GM23338 (cell line): ENCODE results near the gene CTU2. TPM values are rescaled to one million over a fixed set of nuclear protein-coding genes. Genes with fewer than 3 reads are reported as not detected.

Experiments used
- ATAC-seq: fragments of 200-7000 bp; cut with Tn5 transposase; 3 replicates; pipeline ENCODE4 v1.9.1; 2020
- DNase-seq: peaks from one replicate; pipeline ENCODE4 v3.0.0-alpha.2; 2015; ENCODE audit warnings: low spot score
- H2AFZ ChIP-seq: fragments of 200-600 bp; sonication (generic); 2 replicates; pipeline ENCODE4 v1.8.0; 2016; ENCODE audit warnings: antibody characterized with exemption, mild to moderate bottlenecking, moderate library complexity
- H3F3A ChIP-seq: fragments of 200-600 bp; sonication (generic); replicated peaks from 2 replicates; pipeline ENCODE4 v1.8.0; 2017; ENCODE audit warnings: antibody characterized with exemption, mixed run types, low read depth
- H3K27ac ChIP-seq: fragments of 200-600 bp; sonication (generic); 2 replicates; pipeline ENCODE4 v1.6.1; 2016; ENCODE audit warnings: low read depth
- H3K27me3 ChIP-seq: fragments of 200-600 bp; sonication (generic); 2 replicates; pipeline ENCODE4 v1.8.0; 2016; ENCODE audit warnings: mild to moderate bottlenecking, mixed run types, moderate library complexity; ENCODE audit not compliant: insufficient read depth
- H3K36me3 ChIP-seq: fragments of 200-600 bp; sonication (generic); 2 replicates; pipeline ENCODE4 v1.8.0; 2016; ENCODE audit warnings: mild to moderate bottlenecking; ENCODE audit not compliant: insufficient read depth
- H3K4me1 ChIP-seq: fragments of 200-600 bp; sonication (generic); 2 replicates; pipeline ENCODE4 v1.8.0; 2016; ENCODE audit warnings: mild to moderate bottlenecking, moderate library complexity; ENCODE audit not compliant: insufficient read depth
- H3K4me2 ChIP-seq: fragments of 200-600 bp; sonication (generic); 2 replicates; pipeline ENCODE4 v1.7.1; 2017; ENCODE audit warnings: mixed run types
- H3K4me3 ChIP-seq: fragments of 200-600 bp; sonication (generic); 2 replicates; pipeline ENCODE4 v1.6.1; 2016; ENCODE audit warnings: mixed run types
- H3K79me2 ChIP-seq: fragments of 200-600 bp; sonication (generic); replicated peaks from 2 replicates; pipeline ENCODE4 v1.8.0; 2017; ENCODE audit warnings: mild to moderate bottlenecking; ENCODE audit not compliant: insufficient read depth
- H3K9me2 ChIP-seq: fragments of 200-600 bp; sonication (generic); 2 replicates; pipeline ENCODE4 v1.8.0; 2017; ENCODE audit not compliant: insufficient read depth
- H4K20me1 ChIP-seq: fragments of 200-600 bp; sonication (generic); replicated peaks from 2 replicates; pipeline ENCODE4 v1.8.0; 2017; ENCODE audit warnings: mild to moderate bottlenecking; ENCODE audit not compliant: insufficient read depth
- H3K27ac Mint-ChIP-seq: 2 replicates; pipeline ENCODE4 v1.8.0; 2020; ENCODE audit warnings: inconsistent platforms, mild to moderate bottlenecking, moderate library complexity, mixed read lengths
- H3K27me3 Mint-ChIP-seq: 3 replicates; pipeline ENCODE4 v1.8.0; 2022; ENCODE audit warnings: low read depth, mild to moderate bottlenecking, moderate library complexity, mixed read lengths, inconsistent platforms; ENCODE audit not compliant: insufficient read depth, poor library complexity
- H3K36me3 Mint-ChIP-seq: 3 replicates; pipeline ENCODE4 v1.8.0; 2021; ENCODE audit warnings: low read depth, mild to moderate bottlenecking, inconsistent platforms, moderate library complexity, mixed read lengths
- H3K4me1 Mint-ChIP-seq: 3 replicates; pipeline ENCODE4 v1.8.0; 2020; ENCODE audit warnings: mild to moderate bottlenecking, inconsistent platforms, mixed read lengths
- H3K4me3 Mint-ChIP-seq: 3 replicates; pipeline ENCODE4 v1.8.0; 2021; ENCODE audit warnings: moderate library complexity, mild to moderate bottlenecking, inconsistent platforms, mixed read lengths
- H3K9me3 Mint-ChIP-seq: 3 replicates; pipeline ENCODE4 v1.8.0; 2020; ENCODE audit warnings: moderate library complexity, mild to moderate bottlenecking, inconsistent platforms, mixed read lengths
- CREB1 ChIP-seq: fragments of 250-450 bp; sonication (Bioruptor Pico); IDR thresholded peaks from 2 replicates; pipeline ENCODE4 v1.5.0; 2020; ENCODE audit warnings: low read depth, mild to moderate bottlenecking, moderate library complexity
- ETS1 ChIP-seq: IDR thresholded peaks from 2 replicates; pipeline ENCODE4 v1.6.1; 2016; ENCODE audit warnings: antibody characterized with exemption
- EZH2 ChIP-seq: fragments of 200-600 bp; sonication (generic); IDR thresholded peaks from one replicate; pipeline ENCODE4 v1.8.0; 2017; ENCODE audit warnings: antibody characterized with exemption, mild to moderate bottlenecking, low read depth; ENCODE audit not compliant: unreplicated experiment
- EZH2phosphoT487 ChIP-seq: fragments of 200-600 bp; sonication (generic); IDR thresholded peaks from one replicate; pipeline ENCODE4 v1.8.1; 2018; ENCODE audit warnings: antibody characterized with exemption; ENCODE audit not compliant: unreplicated experiment
- JUNB ChIP-seq: IDR thresholded peaks from one replicate; pipeline ENCODE4 v1.6.1; 2016; ENCODE audit warnings: antibody characterized with exemption; ENCODE audit not compliant: unreplicated experiment
- NANOG ChIP-seq: IDR thresholded peaks from 2 replicates; pipeline ENCODE4 v1.6.1; 2016; ENCODE audit warnings: antibody characterized with exemption, borderline replicate concordance
- POLR2AphosphoS5 ChIP-seq: IDR thresholded peaks from 2 replicates; pipeline ENCODE4 v1.6.1; 2016; ENCODE audit warnings: antibody characterized with exemption, low read depth
- STAT1 ChIP-seq: IDR thresholded peaks from one replicate; pipeline ENCODE4 v1.6.1; 2016; ENCODE audit warnings: antibody characterized with exemption; ENCODE audit not compliant: unreplicated experiment
- ZNF114 ChIP-seq: fragments of 250-450 bp; sonication (Bioruptor Pico); IDR thresholded peaks from 2 replicates; pipeline ENCODE4 v1.5.0; 2020; ENCODE audit warnings: mild to moderate bottlenecking, moderate library complexity
- ZNF331 ChIP-seq: fragments of 250-450 bp; sonication (Bioruptor Pico); IDR thresholded peaks from 2 replicates; pipeline ENCODE4 v1.5.0; 2020; ENCODE audit warnings: low read depth, mild to moderate bottlenecking, moderate library complexity
- polyA plus RNA-seq: library from polyadenylated mRNA; unstranded; fragments of >200 nt; fragmentation: Nextera tagmentation; extraction: Ambion mirVana; gene quantifications from 2 replicates; pipeline ENCODE4 v1.2.1, GENCODE V29; 2016
- total RNA-seq: library from RNA; depleted of rRNA; stranded (reverse); fragments of >200 nt; shearing (Covaris generic); gene quantifications from 2 replicates; pipeline ENCODE4 v1.2.3, GENCODE V29; 2014
- TF ChIP-seq, protein P1 (sequence below): IDR thresholded peaks from one replicate; pipeline ENCODE4 v1.6.1; 2018; ENCODE audit warnings: antibody characterized with exemption; ENCODE audit not compliant: unreplicated experiment
- TF ChIP-seq, protein P2 (sequence below), 2 experiments: fragments of 200-600 bp in 1 of 2; sonication (generic) in 1 of 2; conservative IDR thresholded peaks; 2 replicates each; pipeline versions ENCODE4 v1.5.1 to v1.6.1; 2016 to 2017; ENCODE audit warnings: antibody characterized with exemption in 2 of 2, low read depth in 2 of 2, mild to moderate bottlenecking in 2 of 2, moderate library complexity in 1 of 2
- TF ChIP-seq, protein P3 (sequence below): fragments of 250-450 bp; sonication (Bioruptor Pico); IDR thresholded peaks from 2 replicates; pipeline ENCODE4 v1.5.0; 2020; ENCODE audit warnings: mild to moderate bottlenecking, moderate library complexity

Gene CTU2
- total and polyA plus RNA-seq, 2 experiments from 2014 or later = 22.3 to 25.7 TPM

DNA sequence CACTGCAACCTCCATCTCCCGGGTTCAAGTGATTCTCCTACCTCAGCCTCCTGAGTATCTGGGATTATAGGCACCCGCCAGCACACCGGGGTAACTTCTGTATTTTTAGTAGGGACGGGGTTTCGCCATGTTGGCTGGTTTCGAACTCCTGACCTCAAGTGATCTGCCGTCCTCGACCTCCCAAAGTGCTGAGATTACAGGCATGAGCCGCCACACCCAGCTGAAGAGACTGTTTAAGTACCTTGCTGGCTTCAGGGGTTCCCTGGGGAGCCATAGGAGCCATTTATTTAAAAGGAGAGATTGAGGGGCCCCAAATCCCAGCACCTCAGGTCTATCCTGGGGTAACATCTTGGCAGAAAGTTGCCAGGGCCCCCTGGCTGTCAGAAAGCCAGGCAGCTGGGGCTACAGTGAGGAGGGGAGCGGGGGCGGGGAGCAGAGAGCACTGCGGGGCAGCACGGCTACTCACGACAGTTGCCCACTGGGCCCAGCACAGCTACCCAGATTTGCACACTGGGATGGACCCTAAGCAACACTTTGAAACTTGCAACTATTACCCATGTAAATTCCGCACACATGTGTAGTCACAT, 21.6 kb upstream of the CTU2 start:
- Histone ChIP-seq H3K27me3 (peaks cover 10% of the 10 kb centered on the region), H3F3A (peaks cover 6% of the 10 kb centered on the region; the same call in 1 of the 2 replicates), H3K9me2 (no peaks in the 10 kb centered on the region), H3K4me3 (peak overlapping the region; percentile 96), H3K36me3 (no peaks in the 10 kb centered on the region; the same call in 1 of the 2 replicates), H3K27ac (no peak overlapping the region), H3K4me1 (peaks cover 9% of the 10 kb centered on the region), H2AFZ (peak overlapping the region; percentile 94), H4K20me1 (0 out of 2 replicates have a peak, but pooled peaks cover 5% of the 10 kb centered on the region), H3K79me2 (peaks cover 4% of the 10 kb centered on the region), H3K4me2 (peak overlapping the region; percentile 97)
- peaks cover 3% of the 10 kb centered on the region; the same call in 2 of the 3 replicates for H3K36me3 Mint-ChIP-seq
- DNase-seq (no peak), ATAC-seq (0 out of 3 replicates have a peak, but pooled peaks have one; percentile 1)
- H3K27me3 Mint-ChIP-seq = peaks cover 40% of the 10 kb centered on the region
- H3K9me3 Mint-ChIP-seq = no peaks in the 10 kb centered on the region
- H3K4me1 Mint-ChIP-seq = peaks cover 15% of the 10 kb centered on the region
- peak overlapping the region; percentile 74 for H3K4me3 Mint-ChIP-seq
- TF ChIP-seq JUNB = no peak
- TF ChIP-seq, protein P1, sequence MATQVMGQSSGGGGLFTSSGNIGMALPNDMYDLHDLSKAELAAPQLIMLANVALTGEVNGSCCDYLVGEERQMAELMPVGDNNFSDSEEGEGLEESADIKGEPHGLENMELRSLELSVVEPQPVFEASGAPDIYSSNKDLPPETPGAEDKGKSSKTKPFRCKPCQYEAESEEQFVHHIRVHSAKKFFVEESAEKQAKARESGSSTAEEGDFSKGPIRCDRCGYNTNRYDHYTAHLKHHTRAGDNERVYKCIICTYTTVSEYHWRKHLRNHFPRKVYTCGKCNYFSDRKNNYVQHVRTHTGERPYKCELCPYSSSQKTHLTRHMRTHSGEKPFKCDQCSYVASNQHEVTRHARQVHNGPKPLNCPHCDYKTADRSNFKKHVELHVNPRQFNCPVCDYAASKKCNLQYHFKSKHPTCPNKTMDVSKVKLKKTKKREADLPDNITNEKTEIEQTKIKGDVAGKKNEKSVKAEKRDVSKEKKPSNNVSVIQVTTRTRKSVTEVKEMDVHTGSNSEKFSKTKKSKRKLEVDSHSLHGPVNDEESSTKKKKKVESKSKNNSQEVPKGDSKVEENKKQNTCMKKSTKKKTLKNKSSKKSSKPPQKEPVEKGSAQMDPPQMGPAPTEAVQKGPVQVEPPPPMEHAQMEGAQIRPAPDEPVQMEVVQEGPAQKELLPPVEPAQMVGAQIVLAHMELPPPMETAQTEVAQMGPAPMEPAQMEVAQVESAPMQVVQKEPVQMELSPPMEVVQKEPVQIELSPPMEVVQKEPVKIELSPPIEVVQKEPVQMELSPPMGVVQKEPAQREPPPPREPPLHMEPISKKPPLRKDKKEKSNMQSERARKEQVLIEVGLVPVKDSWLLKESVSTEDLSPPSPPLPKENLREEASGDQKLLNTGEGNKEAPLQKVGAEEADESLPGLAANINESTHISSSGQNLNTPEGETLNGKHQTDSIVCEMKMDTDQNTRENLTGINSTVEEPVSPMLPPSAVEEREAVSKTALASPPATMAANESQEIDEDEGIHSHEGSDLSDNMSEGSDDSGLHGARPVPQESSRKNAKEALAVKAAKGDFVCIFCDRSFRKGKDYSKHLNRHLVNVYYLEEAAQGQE = no peak
- TF ChIP-seq, protein P2, sequence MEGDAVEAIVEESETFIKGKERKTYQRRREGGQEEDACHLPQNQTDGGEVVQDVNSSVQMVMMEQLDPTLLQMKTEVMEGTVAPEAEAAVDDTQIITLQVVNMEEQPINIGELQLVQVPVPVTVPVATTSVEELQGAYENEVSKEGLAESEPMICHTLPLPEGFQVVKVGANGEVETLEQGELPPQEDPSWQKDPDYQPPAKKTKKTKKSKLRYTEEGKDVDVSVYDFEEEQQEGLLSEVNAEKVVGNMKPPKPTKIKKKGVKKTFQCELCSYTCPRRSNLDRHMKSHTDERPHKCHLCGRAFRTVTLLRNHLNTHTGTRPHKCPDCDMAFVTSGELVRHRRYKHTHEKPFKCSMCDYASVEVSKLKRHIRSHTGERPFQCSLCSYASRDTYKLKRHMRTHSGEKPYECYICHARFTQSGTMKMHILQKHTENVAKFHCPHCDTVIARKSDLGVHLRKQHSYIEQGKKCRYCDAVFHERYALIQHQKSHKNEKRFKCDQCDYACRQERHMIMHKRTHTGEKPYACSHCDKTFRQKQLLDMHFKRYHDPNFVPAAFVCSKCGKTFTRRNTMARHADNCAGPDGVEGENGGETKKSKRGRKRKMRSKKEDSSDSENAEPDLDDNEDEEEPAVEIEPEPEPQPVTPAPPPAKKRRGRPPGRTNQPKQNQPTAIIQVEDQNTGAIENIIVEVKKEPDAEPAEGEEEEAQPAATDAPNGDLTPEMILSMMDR (conservative IDR thresholded peaks at IDR 0.05; ENCODE audit: low read depth in 2 of 2) = no peak; a peak in 1 of 4 replicates
- no peak for TF ChIP-seq POLR2AphosphoS5
- TF ChIP-seq, protein P3, sequence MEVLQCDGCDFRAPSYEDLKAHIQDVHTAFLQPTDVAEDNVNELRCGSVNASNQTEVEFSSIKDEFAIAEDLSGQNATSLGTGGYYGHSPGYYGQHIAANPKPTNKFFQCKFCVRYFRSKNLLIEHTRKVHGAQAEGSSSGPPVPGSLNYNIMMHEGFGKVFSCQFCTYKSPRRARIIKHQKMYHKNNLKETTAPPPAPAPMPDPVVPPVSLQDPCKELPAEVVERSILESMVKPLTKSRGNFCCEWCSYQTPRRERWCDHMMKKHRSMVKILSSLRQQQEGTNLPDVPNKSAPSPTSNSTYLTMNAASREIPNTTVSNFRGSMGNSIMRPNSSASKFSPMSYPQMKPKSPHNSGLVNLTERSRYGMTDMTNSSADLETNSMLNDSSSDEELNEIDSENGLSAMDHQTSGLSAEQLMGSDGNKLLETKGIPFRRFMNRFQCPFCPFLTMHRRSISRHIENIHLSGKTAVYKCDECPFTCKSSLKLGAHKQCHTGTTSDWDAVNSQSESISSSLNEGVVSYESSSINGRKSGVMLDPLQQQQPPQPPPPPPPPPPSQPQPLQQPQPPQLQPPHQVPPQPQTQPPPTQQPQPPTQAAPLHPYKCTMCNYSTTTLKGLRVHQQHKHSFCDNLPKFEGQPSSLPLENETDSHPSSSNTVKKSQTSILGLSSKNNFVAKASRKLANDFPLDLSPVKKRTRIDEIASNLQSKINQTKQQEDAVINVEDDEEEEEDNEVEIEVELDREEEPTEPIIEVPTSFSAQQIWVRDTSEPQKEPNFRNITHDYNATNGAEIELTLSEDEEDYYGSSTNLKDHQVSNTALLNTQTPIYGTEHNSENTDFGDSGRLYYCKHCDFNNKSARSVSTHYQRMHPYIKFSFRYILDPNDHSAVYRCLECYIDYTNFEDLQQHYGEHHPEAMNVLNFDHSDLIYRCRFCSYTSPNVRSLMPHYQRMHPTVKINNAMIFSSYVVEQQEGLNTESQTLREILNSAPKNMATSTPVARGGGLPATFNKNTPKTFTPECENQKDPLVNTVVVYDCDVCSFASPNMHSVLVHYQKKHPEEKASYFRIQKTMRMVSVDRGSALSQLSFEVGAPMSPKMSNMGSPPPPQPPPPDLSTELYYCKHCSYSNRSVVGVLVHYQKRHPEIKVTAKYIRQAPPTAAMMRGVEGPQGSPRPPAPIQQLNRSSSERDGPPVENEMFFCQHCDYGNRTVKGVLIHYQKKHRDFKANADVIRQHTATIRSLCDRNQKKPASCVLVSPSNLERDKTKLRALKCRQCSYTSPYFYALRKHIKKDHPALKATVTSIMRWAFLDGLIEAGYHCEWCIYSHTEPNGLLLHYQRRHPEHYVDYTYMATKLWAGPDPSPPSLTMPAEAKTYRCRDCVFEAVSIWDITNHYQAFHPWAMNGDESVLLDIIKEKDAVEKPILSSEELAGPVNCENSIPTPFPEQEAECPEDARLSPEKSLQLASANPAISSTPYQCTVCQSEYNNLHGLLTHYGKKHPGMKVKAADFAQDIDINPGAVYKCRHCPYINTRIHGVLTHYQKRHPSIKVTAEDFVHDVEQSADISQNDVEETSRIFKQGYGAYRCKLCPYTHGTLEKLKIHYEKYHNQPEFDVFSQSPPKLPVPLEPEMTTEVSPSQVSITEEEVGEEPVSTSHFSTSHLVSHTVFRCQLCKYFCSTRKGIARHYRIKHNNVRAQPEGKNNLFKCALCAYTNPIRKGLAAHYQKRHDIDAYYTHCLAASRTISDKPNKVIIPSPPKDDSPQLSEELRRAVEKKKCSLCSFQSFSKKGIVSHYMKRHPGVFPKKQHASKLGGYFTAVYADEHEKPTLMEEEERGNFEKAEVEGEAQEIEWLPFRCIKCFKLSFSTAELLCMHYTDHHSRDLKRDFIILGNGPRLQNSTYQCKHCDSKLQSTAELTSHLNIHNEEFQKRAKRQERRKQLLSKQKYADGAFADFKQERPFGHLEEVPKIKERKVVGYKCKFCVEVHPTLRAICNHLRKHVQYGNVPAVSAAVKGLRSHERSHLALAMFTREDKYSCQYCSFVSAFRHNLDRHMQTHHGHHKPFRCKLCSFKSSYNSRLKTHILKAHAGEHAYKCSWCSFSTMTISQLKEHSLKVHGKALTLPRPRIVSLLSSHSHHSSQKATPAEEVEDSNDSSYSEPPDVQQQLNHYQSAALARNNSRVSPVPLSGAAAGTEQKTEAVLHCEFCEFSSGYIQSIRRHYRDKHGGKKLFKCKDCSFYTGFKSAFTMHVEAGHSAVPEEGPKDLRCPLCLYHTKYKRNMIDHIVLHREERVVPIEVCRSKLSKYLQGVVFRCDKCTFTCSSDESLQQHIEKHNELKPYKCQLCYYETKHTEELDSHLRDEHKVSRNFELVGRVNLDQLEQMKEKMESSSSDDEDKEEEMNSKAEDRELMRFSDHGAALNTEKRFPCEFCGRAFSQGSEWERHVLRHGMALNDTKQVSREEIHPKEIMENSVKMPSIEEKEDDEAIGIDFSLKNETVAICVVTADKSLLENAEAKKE (CRISPR knock-in tag) = no peak
- TF ChIP-seq ETS1 = no peak
- no peak for TF ChIP-seq CREB1
- no peak for TF ChIP-seq EZH2
- no peak for TF ChIP-seq NANOG
- no peak for TF ChIP-seq ZNF114 (CRISPR knock-in tag)
- TF ChIP-seq STAT1 = no peak
- TF ChIP-seq EZH2phosphoT487 = no peak
- no peak for TF ChIP-seq ZNF331 (CRISPR knock-in tag)
- no peak overlapping the region for H3K27ac Mint-ChIP-seq
